Renal cortex interstitium (tissue), 11 donors: ENCODE data around the gene NAV3. TPM values are rescaled to one million over a fixed set of nuclear protein-coding genes. Genes with fewer than 3 reads are reported as not detected.

Experiments used
- DNase-seq, 11 donors: peaks; one replicate each; pipeline ENCODE4 v3.0.0-alpha.2; 2013; ENCODE audit warnings: low read depth in 9 of 11, low spot score in 4 of 11; ENCODE audit errors: extremely low read depth in 1 of 11
- polyA plus RNA-seq, 3 donors: library from polyadenylated mRNA; unstranded; fragments of 120-200 nt; gene quantifications; one replicate each; pipeline ENCODE4 v1.2.1, GENCODE V29; 2013; ENCODE audit not compliant: insufficient read length in 3 of 3

Gene NAV3
- polyA plus RNA-seq, 3 donors = 8.9 to 9.5 (median 9.3) TPM

- DNase-seq = no peak
These were observed 84.4 kb downstream of the NAV3 start for GRCh38 chr12:77915071-77915600.

- DNase-seq = no peak
These were observed 85.6 kb downstream of the NAV3 start for GRCh38 chr12:77916276-77916675.

- no peak for DNase-seq
These were observed 87.4 kb downstream of the NAV3 start for GRCh38 chr12:77918046-77918445.

- DNase-seq = no peak
These were observed 88.8 kb downstream of the NAV3 start for GRCh38 chr12:77919450-77919849.

- no peak for DNase-seq
These were observed 93.2 kb downstream of the NAV3 start for GRCh38 chr12:77923882-77924281.

DNA sequence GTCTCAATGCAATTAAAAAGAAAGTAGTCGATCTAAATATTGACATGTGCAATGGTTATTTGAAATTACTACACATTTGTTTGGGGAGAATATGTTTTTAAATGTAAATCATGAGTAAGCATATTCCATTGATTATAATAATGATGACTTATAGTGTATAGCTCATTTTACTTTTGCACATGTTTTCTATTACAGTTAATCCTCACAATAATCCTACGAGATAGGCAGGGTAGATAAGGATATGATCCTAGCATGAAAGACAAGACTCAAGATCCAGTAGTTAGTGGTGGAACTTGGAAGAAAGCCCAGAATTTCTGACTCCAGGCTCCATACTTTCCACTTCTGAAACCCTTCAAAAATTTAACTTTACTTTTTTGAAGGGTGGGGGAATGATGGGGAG, 94.0 kb downstream of the NAV3 start:
- no peak for DNase-seq

GRCh38 chr12:77925536-77926108, 94.9 kb downstream of the NAV3 start:
- DNase-seq = peak; percentile 56 to 74 (median 62)

- no peak for DNase-seq
These were observed 97.4 kb downstream of the NAV3 start for GRCh38 chr12:77928078-77928477.

DNA sequence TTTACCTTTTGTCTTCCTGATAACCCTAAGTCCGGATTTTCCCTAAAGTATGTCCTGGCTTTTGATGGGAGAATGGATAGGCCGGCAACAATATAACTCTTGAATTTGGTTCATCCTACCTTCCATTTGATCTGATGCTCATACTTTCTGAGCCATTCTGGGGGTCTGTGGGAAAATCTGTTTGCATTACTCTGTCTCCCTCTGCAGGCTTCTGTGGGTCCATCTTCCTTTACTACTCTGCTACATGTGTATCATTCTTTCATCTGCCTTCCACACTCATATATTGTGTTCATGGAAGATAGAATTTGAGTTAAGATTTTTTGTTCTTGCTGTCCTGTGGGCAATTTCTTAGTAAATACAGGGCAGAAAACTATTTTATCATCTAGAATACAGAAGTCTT, 101.5 kb downstream of the NAV3 start:
- no peak for DNase-seq

- DNase-seq = no peak
These were observed 107.6 kb downstream of the NAV3 start for GRCh38 chr12:77938301-77938700.

DNA sequence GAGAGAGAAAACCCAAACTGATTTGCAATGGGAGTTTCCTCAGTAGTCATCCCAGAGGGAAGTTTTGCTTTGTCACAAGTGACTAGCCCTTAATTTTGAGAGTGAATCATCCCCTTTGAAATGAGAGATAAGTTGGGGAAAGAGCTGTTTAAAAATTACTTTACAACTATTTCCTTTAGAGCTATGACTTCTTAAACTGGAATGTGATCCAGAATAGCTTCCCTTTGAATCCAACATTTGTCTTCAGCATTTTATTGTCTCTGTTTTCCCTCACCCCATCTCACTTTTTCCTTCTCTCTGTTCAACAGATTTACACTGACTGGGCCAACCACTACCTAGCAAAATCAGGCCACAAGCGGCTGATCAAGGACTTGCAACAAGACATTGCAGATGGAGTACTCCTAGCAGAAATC, 109.3 kb downstream of the NAV3 start:
- DNase-seq = no peak

GRCh38 chr12:77940567-77940966, 109.9 kb downstream of the NAV3 start:
- DNase-seq = no peak

- no peak for DNase-seq
These were observed 110.7 kb downstream of the NAV3 start for GRCh38 chr12:77941401-77941800.

GRCh38 chr12:77943466-77943865, 112.8 kb downstream of the NAV3 start:
- no peak for DNase-seq

DNA sequence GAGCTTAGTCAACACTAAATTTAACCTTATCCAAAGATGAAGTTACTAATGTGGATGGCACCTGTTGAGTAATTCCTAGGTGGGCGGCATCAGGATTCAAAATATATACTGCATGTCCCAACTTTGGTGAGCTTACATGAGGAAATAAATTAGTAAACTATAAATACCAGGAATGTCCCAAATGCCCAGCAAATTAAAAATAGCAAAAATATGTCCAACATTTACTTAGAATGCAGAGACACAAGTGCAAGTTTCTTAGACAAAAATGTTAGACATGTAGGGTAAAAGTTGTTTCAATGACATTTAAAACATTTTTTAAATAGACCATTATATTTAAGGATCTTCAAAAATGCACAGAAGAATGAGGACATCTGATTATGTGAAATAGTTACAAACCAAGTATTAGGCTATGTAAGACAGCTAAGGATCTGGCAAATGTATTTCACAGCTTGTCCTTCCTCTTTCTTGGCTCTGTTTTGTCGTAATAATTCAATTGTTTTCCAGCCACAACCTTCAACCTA, 115.9 kb downstream of the NAV3 start:
- no peak for DNase-seq

GRCh38 chr12:77947330-77947729, 116.6 kb downstream of the NAV3 start:
- no peak for DNase-seq

- no peak for DNase-seq
These were observed 117.1 kb downstream of the NAV3 start for GRCh38 chr12:77947746-77948145.

- no peak for DNase-seq
These were observed 119.2 kb downstream of the NAV3 start for GRCh38 chr12:77949943-77950342.

GRCh38 chr12:77953528-77954205, 123.0 kb downstream of the NAV3 start:
- no peak for DNase-seq

DNA sequence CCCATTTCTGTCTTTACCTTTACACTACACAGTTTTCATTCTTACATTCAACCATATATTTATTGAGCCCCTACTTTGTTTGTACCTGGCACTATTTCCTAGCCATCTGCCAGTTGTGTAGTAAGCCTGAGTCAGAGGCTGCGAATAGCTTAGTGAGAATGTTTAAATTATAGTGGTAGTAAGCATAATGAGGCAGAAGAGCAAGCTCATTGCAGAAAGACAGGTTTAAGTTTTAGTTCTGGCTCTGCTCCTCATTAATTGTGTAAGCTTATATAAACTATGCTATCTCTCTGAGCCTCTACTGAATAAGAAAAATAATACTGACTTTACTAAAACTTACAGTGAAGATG, 123.5 kb downstream of the NAV3 start:
- no peak for DNase-seq

- no peak for DNase-seq
These were observed 126.4 kb downstream of the NAV3 start for GRCh38 chr12:77957062-77957461.
